Activated T-cell treated with anti-CD3 and anti-CD28 coated beads, Interleukin-2, amount 50 U/mL, for 4 hours (primary cell): Measurements from ENCODE around the gene LOC128125822.
A peak's percentile ranks its signal among the peaks of the same experiment; 100 is the strongest.
"Not testable (repeated sequence)": the region's sequence is repeated elsewhere in the genome, so short reads cannot be mapped to it uniquely, and the experiment has no call there.

Experiments
- ATAC-seq, 2 donors: fragments of 200-7000 bp; cut with Tn5 transposase; one replicate each; pipeline ENCODE4 v1.10.0; 2021
- DNase-seq: peaks from one replicate; pipeline ENCODE4 v3.0.0-alpha.2; 2020
- H3K27me3 Mint-ChIP-seq: one replicate; pipeline ENCODE4 v1.8.0; 2021; ENCODE audit warnings: low read depth, mixed read lengths
- H3K36me3 Mint-ChIP-seq: one replicate; pipeline ENCODE4 v1.8.0; 2022; ENCODE audit warnings: mixed read lengths; ENCODE audit not compliant: insufficient read depth
- H3K4me1 Mint-ChIP-seq: one replicate; pipeline ENCODE4 v1.8.0; 2021; ENCODE audit warnings: low read depth, mixed read lengths
- H3K4me3 Mint-ChIP-seq: one replicate; pipeline ENCODE4 v1.8.0; 2021; ENCODE audit warnings: mild to moderate bottlenecking, moderate library complexity, mixed read lengths
- H3K9me3 Mint-ChIP-seq: one replicate; pipeline ENCODE4 v1.8.0; 2021; ENCODE audit warnings: mixed read lengths

Gene LOC128125822

DNA sequence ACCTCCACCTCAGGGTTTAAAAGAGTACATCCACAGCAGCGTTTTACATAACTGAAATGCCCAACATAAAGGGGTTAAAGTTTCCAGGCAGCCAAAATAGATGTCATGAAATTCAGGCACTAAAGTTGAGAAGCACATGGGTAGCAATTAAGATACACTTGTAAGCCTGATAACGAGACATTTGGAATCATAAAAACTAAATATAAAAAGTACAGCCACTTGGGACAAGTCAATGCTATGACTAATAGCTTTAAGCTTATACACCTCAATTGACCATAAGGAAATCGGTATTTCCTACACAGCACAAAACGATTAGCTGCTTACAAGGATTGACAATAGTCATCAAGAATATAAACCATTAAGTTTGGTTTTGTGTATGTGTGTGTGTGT lies 11.8 kb downstream of the LOC128125822 start:
- ATAC-seq (no peak), DNase-seq (no peak)
- H3K9me3 Mint-ChIP-seq: no peaks in the 10 kb centered on the region
- no peak overlapping the region for H3K4me3 Mint-ChIP-seq
- peaks cover 27% of the 10 kb centered on the region for H3K36me3 Mint-ChIP-seq
- no peaks in the 10 kb centered on the region for H3K4me1 Mint-ChIP-seq
- peaks cover 2% of the 10 kb centered on the region for H3K27me3 Mint-ChIP-seq

DNA sequence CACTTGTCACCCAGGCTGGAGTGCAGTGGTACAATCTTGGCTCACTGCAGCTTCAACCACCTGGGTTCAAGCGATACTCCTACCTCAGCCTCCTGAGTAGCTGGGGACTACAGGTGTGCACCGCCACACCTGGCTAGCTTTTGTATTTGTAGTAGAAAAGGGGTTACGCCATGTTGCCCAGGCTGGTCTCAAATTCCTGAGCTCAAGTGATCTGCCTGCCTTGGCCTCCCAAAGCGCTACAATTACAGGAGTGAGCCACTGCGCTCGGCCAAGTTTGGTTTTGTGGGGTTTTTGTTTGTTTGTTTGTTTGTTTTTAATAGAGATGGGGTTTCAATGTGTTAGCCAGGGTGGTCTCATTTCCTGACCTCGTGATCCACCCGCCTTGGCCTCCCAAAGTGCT lies 12.3 kb downstream of the LOC128125822 start:
- Mint-ChIP-seq H3K27me3 (peaks cover 2% of the 10 kb centered on the region), H3K4me1 (no peaks in the 10 kb centered on the region), H3K9me3 (no peaks in the 10 kb centered on the region), H3K36me3 (peaks cover 27% of the 10 kb centered on the region), H3K4me3 (no peak overlapping the region)
- DNase-seq (no peak), ATAC-seq (no peak)

DNA sequence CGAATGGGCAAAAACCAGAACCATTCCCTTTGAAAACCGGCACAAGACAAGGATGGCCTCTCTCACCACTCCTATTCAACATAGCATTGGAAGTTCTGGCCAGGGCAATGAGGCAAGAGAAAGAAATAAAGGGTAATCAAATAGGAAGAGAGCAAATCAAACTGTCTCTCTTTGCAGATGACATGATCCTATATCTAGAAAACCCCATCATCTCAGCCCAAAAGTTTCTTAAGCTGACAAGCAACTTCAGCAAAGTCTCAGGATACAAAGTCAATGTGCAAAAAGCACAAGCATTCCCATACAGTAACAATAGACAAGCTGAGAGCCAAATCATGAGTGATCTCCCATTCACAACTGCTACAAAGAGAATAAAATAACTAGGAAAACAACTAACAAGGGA lies 13.4 kb downstream of the LOC128125822 start:
- not testable (repeated sequence) for DNase-seq, H3K9me3 Mint-ChIP-seq, H3K27me3 Mint-ChIP-seq, ATAC-seq, H3K4me1 Mint-ChIP-seq, H3K4me3 Mint-ChIP-seq
- H3K36me3 Mint-ChIP-seq: peaks cover 17% of the 10 kb centered on the region

DNA sequence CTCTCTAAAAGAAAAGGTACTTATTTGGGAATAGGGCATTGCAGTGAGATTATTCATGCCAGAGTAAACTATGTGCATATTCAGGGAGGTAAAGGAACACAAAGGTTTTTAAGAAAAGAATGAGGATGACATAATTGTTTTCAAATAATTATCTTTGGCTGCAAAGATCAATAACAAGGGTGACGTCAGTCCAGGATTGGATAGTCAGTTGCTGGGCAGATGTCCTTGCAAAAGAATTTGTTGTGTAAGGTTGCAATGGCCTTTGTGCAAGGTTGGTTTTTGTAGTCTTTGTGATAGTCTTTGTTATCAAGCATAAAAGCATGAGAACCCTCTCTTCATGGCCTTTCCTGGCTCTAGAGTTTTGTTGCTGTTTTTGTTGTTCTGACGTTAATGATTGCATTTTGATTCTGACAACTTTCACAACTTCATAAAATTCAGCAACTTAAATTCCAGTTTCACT lies 17.7 kb downstream of the LOC128125822 start:
- no peak for DNase-seq
- H3K4me3 Mint-ChIP-seq: no peak overlapping the region
- no peaks in the 10 kb centered on the region for H3K36me3 Mint-ChIP-seq
- no peaks in the 10 kb centered on the region for H3K9me3 Mint-ChIP-seq
- peaks cover 5% of the 10 kb centered on the region for H3K27me3 Mint-ChIP-seq
- no peaks in the 10 kb centered on the region for H3K4me1 Mint-ChIP-seq
- no peak for ATAC-seq

DNA sequence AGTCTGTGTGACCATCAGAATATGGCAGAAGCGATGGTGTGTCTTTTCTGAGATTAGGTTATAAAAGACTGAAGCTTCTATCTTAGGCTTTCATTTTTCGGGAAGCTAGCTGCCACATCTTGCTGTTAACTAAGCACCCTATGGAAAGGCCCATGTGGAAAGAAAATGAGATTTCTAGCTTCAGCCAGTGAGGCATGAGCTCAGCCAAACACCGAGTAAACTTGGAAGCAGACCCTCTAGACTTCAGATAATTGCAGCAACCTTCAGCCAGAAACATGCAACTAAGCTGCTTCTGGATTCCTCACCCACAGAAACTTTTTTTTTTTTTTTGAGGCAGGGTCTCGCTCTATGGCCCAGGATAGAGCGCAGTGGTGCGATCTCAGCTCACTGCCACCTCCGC lies 20.6 kb downstream of the LOC128125822 start:
- peaks cover 2% of the 10 kb centered on the region for H3K4me1 Mint-ChIP-seq
- peaks cover 7% of the 10 kb centered on the region for H3K27me3 Mint-ChIP-seq
- ATAC-seq (no peak), DNase-seq (no peak)
- no peak overlapping the region for H3K4me3 Mint-ChIP-seq
- H3K36me3 Mint-ChIP-seq: no peaks in the 10 kb centered on the region
- H3K9me3 Mint-ChIP-seq: no peaks in the 10 kb centered on the region

DNA sequence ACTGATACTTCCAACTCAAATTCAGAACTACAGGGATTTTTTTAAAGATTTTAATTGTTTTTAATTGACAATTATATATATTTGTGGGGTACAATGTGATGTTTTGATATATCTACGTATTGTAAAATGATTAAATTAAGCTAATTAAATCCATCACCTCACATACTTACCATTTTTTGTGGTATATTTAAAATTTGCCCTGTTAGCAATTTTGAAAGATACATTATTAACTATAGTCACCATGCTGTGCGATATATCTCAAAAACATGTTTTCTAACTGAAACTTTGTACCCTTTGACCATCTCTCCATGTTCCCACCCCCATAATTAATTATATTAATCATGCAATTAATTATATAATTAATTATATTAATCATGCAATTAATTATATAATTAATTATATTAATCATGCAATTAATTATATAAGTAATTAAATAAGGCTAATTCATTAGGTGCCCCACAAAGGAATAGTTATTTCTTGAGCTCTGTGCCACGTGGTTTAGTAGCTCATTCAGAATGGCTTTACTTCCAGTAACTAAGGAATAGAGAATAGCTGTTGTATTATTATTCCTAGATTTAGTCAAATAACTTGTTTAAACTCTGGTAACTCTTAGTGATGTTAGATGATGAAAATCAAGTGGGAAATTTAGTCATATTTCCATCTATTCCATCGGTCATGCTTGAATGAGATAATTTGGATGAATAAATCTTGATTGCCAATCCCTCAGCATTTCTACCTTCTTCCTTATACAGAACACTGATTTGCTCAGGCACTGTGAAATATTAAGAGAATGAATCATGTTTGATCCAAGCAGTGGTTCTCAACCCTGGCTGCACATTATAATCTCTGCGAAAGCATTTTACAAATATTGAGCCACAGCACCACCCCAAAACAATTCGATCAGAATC lies 25.1 kb downstream of the LOC128125822 start:
- Mint-ChIP-seq H3K4me1 (peaks cover 15% of the 10 kb centered on the region), H3K9me3 (no peaks in the 10 kb centered on the region)

DNA sequence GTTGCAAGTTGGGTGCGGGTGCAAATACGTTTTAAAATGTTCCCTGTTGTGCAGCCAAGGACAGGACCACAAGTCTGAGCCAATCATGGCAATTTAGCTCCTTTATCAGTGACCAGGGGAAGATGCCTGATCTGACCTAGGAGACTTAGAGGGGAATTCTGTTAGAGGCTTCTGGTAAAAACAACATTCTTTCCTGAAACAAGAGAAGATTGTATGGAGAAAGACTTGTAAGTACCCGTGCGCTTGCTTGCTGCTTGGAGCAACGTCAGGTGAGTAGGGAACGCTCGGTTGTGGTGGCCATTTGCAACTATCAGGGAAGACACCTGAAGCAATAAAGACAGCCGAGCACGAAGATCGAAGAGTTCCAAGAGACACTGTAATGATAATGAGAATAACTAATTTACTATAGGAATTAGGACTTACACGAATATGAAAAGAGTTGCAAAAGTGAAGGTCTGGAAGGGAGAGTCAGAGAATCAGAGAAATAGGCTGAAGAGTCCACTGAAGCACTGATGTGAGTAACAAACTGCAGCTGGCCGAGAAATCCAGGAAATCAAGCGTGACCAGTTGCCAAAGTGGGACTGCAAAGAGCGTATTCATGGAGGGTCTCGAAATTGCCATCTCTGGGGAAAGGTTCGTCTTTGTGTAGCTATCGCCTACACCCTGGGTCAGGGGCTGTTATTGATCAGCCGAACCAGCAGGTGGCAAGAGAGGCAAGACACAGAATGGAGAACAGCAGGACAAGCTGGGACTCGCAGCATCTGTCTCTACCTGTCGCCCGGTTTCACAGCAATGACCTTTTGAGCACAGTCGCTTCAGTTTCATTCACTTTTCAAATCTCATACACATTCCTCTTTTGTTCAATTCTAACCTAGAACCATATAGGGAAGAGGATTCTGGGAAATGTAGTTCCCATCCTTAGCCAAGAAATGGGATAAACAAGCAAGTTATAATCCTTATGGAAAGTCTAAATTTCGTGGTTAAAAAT lies 26.1 kb downstream of the LOC128125822 start:
- H3K27me3 Mint-ChIP-seq: peaks cover 5% of the 10 kb centered on the region
- ATAC-seq (peak; percentile 99), DNase-seq (peak; percentile 69)
- peaks cover 15% of the 10 kb centered on the region for H3K4me1 Mint-ChIP-seq
- H3K36me3 Mint-ChIP-seq: no peaks in the 10 kb centered on the region
- H3K4me3 Mint-ChIP-seq: peak overlapping the region; percentile 81
- H3K9me3 Mint-ChIP-seq: no peaks in the 10 kb centered on the region

More for the DNA sequence above, 25.1 kb downstream of the LOC128125822 start:
- no peaks in the 10 kb centered on the region for H3K36me3 Mint-ChIP-seq
- peaks cover 5% of the 10 kb centered on the region for H3K27me3 Mint-ChIP-seq
- DNase-seq (no peak), ATAC-seq (no peak)
- H3K4me3 Mint-ChIP-seq: peak overlapping the region; percentile 81

DNA sequence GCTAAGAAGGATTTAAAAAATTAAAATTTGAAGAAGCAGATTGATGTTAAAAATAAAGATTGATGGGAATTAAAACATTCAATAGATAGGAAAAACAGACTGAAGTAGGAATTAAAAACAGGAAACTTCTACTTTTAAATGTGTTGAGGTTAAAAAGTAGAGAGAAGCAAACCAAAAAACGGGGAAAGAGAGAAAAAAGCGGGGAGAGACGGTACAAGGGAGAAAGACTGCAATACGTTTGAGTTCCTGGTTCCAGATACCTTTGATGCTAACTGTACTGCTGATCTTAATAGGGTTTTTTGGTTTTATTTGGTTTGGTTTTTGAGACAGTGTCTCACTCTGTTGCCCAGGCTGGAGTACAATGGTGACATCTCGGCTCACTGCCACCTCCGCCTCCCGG lies 27.0 kb downstream of the LOC128125822 start:
- Mint-ChIP-seq H3K4me1 (peaks cover 15% of the 10 kb centered on the region), H3K36me3 (no peaks in the 10 kb centered on the region), H3K27me3 (peaks cover 4% of the 10 kb centered on the region), H3K4me3 (peak overlapping the region; percentile 81), H3K9me3 (no peaks in the 10 kb centered on the region)
- no peak for DNase-seq
- no peak for ATAC-seq

DNA sequence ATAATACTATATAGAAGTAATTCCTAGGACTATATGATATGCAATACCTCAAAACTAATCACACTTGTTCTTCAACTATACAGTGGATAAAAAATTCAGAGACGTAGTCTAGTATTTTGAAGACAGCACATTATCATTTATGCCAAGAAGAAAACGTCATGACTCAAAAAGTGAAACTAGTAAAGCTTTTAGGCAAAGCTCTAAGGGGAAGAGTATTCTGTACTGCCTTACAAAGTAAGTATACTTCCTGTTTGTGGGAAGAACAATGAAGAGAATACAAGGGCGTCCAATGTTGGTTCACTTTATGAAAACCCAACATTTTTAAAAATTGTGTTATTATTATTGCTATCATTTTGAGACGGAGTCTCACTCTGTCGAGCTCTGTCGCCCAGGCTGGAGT lies 27.9 kb downstream of the LOC128125822 start:
- no peaks in the 10 kb centered on the region for H3K9me3 Mint-ChIP-seq
- H3K4me1 Mint-ChIP-seq: peaks cover 15% of the 10 kb centered on the region
- no peaks in the 10 kb centered on the region for H3K36me3 Mint-ChIP-seq
- no peak overlapping the region for H3K4me3 Mint-ChIP-seq
- H3K27me3 Mint-ChIP-seq: peaks cover 4% of the 10 kb centered on the region
- ATAC-seq: no peak
- no peak for DNase-seq

DNA sequence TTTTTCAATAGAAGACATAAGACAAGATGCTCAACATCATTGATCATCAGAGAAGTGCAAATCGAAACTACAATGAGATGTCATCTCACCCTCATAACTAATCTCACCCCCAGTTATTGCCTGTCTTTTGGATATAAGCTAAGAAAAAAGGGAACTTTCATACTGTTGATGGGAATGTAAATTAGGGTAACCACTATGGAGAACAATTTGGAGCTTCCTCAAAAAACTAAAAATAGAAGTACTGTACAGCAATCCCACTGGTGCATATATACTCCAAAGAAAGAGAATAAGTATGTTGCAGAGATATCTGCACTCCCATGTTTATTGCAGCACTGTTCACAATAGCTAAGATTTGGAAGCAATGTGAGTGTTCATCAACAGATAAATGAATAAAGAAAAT lies 37.0 kb downstream of the LOC128125822 start:
- Mint-ChIP-seq H3K4me1 (no peaks in the 10 kb centered on the region), H3K9me3 (no peaks in the 10 kb centered on the region), H3K4me3 (no peak overlapping the region), H3K36me3 (no peaks in the 10 kb centered on the region), H3K27me3 (peaks cover 2% of the 10 kb centered on the region)
- DNase-seq (no peak), ATAC-seq (no peak)

DNA sequence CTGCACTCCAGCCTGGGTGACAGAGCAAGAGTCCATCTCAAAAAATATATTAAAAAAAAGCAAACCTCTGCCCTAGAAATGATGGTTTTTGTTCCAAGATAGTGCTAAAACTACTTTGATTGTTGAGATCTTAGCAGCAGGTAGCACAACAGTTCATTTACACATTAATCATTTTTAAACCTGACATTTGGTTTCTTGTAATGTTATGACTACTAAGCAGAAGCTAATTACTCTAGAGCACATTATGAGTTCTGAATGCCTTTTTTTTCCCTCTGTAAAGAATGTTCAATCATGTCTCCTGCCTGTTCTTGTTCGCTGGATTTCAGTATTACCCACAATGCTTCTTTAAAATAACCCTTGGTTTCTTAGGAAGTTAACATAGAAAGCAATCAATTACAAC lies 38.7 kb downstream of the LOC128125822 start:
- no peaks in the 10 kb centered on the region for H3K9me3 Mint-ChIP-seq
- H3K4me3 Mint-ChIP-seq: no peak overlapping the region
- no peaks in the 10 kb centered on the region for H3K36me3 Mint-ChIP-seq
- no peaks in the 10 kb centered on the region for H3K4me1 Mint-ChIP-seq
- DNase-seq (no peak), ATAC-seq (no peak)
- H3K27me3 Mint-ChIP-seq: peaks cover 7% of the 10 kb centered on the region

DNA sequence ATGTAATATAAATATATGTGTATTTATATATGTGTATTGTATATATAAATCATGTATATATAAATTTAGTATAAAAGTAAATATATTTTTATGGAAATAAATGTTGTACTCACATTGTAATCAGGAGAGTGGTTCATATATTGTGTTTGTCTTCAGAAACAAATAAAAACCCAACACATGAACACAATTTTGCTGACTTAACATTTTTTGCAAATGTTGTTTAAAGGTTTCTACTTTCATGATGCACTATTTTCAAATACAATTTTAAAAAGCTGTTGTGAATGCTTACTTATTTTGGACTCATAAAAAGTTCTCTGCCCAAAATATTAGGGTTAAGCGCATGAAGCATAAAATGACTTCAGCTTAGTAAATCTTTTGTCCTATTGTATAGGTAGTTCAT lies 39.3 kb downstream of the LOC128125822 start:
- no peaks in the 10 kb centered on the region for H3K9me3 Mint-ChIP-seq
- H3K36me3 Mint-ChIP-seq: no peaks in the 10 kb centered on the region
- H3K4me1 Mint-ChIP-seq: no peaks in the 10 kb centered on the region
- peaks cover 7% of the 10 kb centered on the region for H3K27me3 Mint-ChIP-seq
- ATAC-seq (no peak), DNase-seq (no peak)
- H3K4me3 Mint-ChIP-seq: no peak overlapping the region

DNA sequence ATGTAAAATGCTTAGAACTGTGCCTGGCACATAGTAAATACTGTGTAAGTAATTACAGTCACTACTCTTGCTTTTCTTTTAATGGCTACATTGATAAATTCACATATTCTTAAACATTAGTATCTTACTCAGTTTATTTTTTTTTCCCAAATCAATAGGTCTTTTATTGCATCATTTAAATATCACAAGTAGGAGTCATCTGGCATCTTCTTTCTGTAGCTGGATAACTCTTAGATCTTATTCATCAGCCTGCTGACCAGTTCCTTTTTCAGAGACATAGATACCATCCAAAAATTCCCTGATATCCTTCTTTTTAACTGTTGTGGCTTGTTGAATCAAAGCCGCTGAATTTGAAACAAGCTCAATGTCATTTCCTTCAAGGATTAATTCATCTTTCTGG lies 43.3 kb downstream of the LOC128125822 start:
- no peak overlapping the region for H3K4me3 Mint-ChIP-seq
- peaks cover 23% of the 10 kb centered on the region for H3K27me3 Mint-ChIP-seq
- no peak for ATAC-seq

More for the DNA sequence above, 43.3 kb downstream of the LOC128125822 start:
- no peaks in the 10 kb centered on the region for H3K36me3 Mint-ChIP-seq
- H3K4me1 Mint-ChIP-seq: no peaks in the 10 kb centered on the region
- H3K9me3 Mint-ChIP-seq: no peaks in the 10 kb centered on the region
- no peak for DNase-seq
